IPS-NIHi11 (cell line): ENCODE data around the gene TPX2.

ENCODE experiments used
- DNase-seq: peaks from one replicate; pipeline ENCODE4 v3.0.0; 2012; ENCODE audit warnings: mixed read lengths, low spot score

TPX2 gene

GRCh38 chr20:31738729-31739549, at the start of gene TPX2:
TPX2 (plus strand) TSS chr20:31739290; CDS start chr20:31757477, 18,187 bp downstream.
- DNase-seq: peak; percentile 98

- DNase-seq: no peak
Measured at GRCh38 chr20:31690124-31690666, 48.9 kb upstream of the TPX2 start.

GRCh38 chr20:31691646-31692275, 47.3 kb upstream of the TPX2 start:
- no peak for DNase-seq

GRCh38 chr20:31693402-31693801, 45.7 kb upstream of the TPX2 start:
- DNase-seq: no peak

- peak; percentile 52 for DNase-seq
Measured at GRCh38 chr20:31693987-31694661, 45.0 kb upstream of the TPX2 start.

- DNase-seq: no peak
Measured at GRCh38 chr20:31694842-31695593, 44.1 kb upstream of the TPX2 start.

GRCh38 chr20:31695849-31696804, 43.0 kb upstream of the TPX2 start:
- no peak for DNase-seq

GRCh38 chr20:31698243-31698802, 40.8 kb upstream of the TPX2 start:
- no peak for DNase-seq

- no peak for DNase-seq
Measured at GRCh38 chr20:31698803-31699718, 40.0 kb upstream of the TPX2 start.

- DNase-seq: no peak
Measured at GRCh38 chr20:31699801-31700728, 39.0 kb upstream of the TPX2 start.

- no peak for DNase-seq
Measured at GRCh38 chr20:31700747-31701146, 38.3 kb upstream of the TPX2 start.

GRCh38 chr20:31701591-31701990, 37.5 kb upstream of the TPX2 start:
- DNase-seq: no peak

- DNase-seq: peak; percentile 45
Measured at GRCh38 chr20:31704225-31705119, 34.6 kb upstream of the TPX2 start.

GRCh38 chr20:31705191-31705590, 33.9 kb upstream of the TPX2 start:
- no peak for DNase-seq

- DNase-seq: no peak
Measured at GRCh38 chr20:31705598-31706597, 33.2 kb upstream of the TPX2 start.
